ENCODE measurements around the gene CDHR5. TPM values are rescaled to one million over a fixed set of nuclear protein-coding genes. Genes with fewer than 3 reads are reported as not detected.

Gene CDHR5
- total and polyA plus RNA-seq, 2 experiments from 2014 or later, result 114 to 166 TPM

DNA sequence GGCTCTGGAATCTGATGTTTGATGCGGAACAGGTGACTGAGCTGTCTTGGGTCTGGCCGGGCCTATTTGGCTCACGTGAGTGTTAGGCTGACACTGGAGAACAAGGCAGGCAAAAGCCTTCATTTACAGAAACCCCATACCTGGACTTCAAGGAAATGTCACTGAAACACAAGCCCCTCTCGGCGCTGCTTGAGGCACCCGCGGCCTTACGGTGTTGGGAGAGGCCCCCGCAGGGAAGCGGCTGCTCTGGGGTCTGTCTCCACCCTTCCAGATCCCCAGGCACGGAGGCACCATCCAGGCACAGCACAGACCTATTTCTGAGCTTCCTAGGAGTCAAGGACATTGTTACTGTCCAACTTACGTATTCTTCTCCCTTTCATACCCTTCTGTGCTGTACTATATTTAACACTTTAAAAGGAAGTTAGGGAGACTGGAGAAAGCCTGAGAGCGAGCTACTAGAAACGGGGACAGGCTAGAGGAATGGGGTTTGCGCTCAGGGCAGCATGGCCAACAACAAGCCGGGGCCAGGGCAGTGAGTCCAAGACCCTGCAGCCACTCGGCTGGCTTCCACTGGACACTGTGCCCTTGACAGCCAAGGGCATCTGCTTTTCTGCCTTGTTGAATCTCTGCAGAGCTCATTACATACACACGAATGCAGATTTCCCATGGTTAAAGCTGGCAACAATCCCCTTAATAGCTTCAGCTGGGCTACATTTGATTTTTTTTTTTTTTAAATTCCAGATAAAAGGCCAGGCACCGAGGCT, 36.1 kb upstream of the CDHR5 start:
- Histone ChIP-seq H2AFZ (no peak overlapping the region), H3K27me3 (no peaks in the 10 kb centered on the region), H3K79me2 (peaks cover 8% of the 10 kb centered on the region), H3K9me3 (ENCODE audit: low read depth) (no peaks in the 10 kb centered on the region), H3K4me2 (no peak overlapping the region), H3K36me3 (replicated peaks; ENCODE audit: insufficient read depth, low read depth) (no peaks in the 10 kb centered on the region), H3K4me3 (no peak overlapping the region), H3K4me1 (ENCODE audit: insufficient read depth) (no peaks in the 10 kb centered on the region), H4K20me1 (ENCODE audit: insufficient read depth, poor library complexity, severe bottlenecking) (no peaks in the 10 kb centered on the region), H3K27ac (no peak overlapping the region), H3K9me2 (replicated peaks; ENCODE audit: insufficient read depth) (no peaks in the 10 kb centered on the region)
- WGBS (ENCODE audit: low lambda C conversion rate, missing lambda C conversion rate), result 91% methylated on average over 19 of the region's 19 CpGs
- no peak for DNase-seq (ENCODE audit: low spot score)
- no peak for TF ChIP-seq EZH2phosphoT487 (IDR thresholded peaks at IDR 0.05; ENCODE audit: low read depth, severe bottlenecking, unreplicated experiment)
- TF ChIP-seq, protein P1, sequence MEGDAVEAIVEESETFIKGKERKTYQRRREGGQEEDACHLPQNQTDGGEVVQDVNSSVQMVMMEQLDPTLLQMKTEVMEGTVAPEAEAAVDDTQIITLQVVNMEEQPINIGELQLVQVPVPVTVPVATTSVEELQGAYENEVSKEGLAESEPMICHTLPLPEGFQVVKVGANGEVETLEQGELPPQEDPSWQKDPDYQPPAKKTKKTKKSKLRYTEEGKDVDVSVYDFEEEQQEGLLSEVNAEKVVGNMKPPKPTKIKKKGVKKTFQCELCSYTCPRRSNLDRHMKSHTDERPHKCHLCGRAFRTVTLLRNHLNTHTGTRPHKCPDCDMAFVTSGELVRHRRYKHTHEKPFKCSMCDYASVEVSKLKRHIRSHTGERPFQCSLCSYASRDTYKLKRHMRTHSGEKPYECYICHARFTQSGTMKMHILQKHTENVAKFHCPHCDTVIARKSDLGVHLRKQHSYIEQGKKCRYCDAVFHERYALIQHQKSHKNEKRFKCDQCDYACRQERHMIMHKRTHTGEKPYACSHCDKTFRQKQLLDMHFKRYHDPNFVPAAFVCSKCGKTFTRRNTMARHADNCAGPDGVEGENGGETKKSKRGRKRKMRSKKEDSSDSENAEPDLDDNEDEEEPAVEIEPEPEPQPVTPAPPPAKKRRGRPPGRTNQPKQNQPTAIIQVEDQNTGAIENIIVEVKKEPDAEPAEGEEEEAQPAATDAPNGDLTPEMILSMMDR (IDR thresholded peaks at IDR 0.05; ENCODE audit: poor library complexity), result no peak
- no peak for TF ChIP-seq EZH2 (IDR thresholded peaks at IDR 0.05; ENCODE audit: borderline replicate concordance)

DNA sequence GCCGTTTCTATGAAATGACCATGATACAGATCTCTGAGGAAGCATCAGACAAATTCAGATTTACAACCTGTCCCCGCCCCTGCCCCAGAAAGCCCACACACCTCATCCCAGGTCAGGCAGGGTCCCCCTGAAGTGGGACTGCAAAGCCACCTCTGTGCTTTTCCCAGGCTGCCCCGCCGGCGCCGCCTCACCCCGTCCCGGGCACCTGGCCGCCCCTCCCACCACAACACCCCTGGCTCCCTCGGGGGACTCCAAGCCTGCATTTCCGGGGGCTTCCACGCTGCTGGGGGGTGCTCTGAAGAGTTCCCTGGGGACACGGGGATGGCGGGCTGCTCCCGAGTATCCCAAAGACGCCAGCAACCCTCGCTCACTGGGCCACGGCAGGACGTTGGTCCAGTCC, 35.5 kb upstream of the CDHR5 start:
- peaks cover 3% of the 10 kb centered on the region for H4K20me1 ChIP-seq (ENCODE audit: insufficient read depth, poor library complexity, severe bottlenecking)
- no peak overlapping the region for H2AFZ ChIP-seq
- peaks cover 5% of the 10 kb centered on the region for H3K4me1 ChIP-seq (ENCODE audit: insufficient read depth)
- peaks cover 8% of the 10 kb centered on the region for H3K79me2 ChIP-seq
- DNase-seq (ENCODE audit: low spot score), result no peak
- no peaks in the 10 kb centered on the region for H3K36me3 ChIP-seq (replicated peaks; ENCODE audit: insufficient read depth, low read depth)
- no peak overlapping the region for H3K4me3 ChIP-seq
- TF ChIP-seq EZH2phosphoT487 (IDR thresholded peaks at IDR 0.05; ENCODE audit: low read depth, severe bottlenecking, unreplicated experiment) (no peak), EZH2 (IDR thresholded peaks at IDR 0.05; ENCODE audit: borderline replicate concordance) (no peak)
- TF ChIP-seq, protein P1 (IDR thresholded peaks at IDR 0.05; ENCODE audit: poor library complexity), result no peak
- no peaks in the 10 kb centered on the region for H3K9me3 ChIP-seq (ENCODE audit: low read depth)
- no peak overlapping the region for H3K4me2 ChIP-seq
- H3K27ac ChIP-seq, result no peak overlapping the region
- WGBS (ENCODE audit: low lambda C conversion rate, missing lambda C conversion rate), result 90% methylated on average over 18 of the region's 19 CpGs
- no peaks in the 10 kb centered on the region for H3K27me3 ChIP-seq
- no peaks in the 10 kb centered on the region for H3K9me2 ChIP-seq (replicated peaks; ENCODE audit: insufficient read depth)

DNA sequence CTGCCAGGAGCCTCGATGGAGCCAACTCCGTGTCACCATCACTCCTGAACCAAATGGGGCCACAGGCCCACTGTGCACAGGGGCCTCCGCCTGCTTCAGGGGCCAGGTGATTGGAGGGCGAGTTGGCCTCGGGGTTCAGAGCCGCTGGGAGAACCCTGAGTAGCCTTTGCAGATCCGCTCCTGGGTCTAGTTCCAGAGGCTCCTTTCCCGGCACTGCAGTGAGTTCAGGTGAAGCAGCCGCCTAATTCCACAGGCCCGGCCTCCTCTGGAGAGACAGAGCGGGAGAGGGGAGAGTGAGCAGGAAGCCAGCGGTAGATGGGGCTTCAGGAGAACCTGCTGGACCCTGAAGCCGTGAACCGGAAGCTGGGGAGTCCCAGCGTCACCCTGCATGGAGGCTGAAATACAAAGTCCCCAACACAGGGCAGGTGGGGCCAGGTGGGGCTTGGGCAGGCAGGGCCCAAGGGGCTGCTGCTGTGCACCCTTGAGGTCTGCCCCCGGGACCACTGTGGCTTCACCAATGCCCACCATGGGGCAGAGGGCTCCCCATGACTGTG, 34.9 kb upstream of the CDHR5 start:
- peaks cover 8% of the 10 kb centered on the region for H3K79me2 ChIP-seq
- no peak for DNase-seq (ENCODE audit: low spot score)
- H3K9me2 ChIP-seq (replicated peaks; ENCODE audit: insufficient read depth), result no peaks in the 10 kb centered on the region
- WGBS (ENCODE audit: low lambda C conversion rate, missing lambda C conversion rate), result 93% methylated on average over 16 of the region's 16 CpGs
- H3K4me1 ChIP-seq (ENCODE audit: insufficient read depth), result peaks cover 9% of the 10 kb centered on the region
- H3K4me3 ChIP-seq, result no peak overlapping the region
- no peaks in the 10 kb centered on the region for H3K27me3 ChIP-seq
- H3K4me2 ChIP-seq, result no peak overlapping the region
- peaks cover 3% of the 10 kb centered on the region for H4K20me1 ChIP-seq (ENCODE audit: insufficient read depth, poor library complexity, severe bottlenecking)
- no peaks in the 10 kb centered on the region for H3K36me3 ChIP-seq (replicated peaks; ENCODE audit: insufficient read depth, low read depth)
- H3K9me3 ChIP-seq (ENCODE audit: low read depth), result no peaks in the 10 kb centered on the region
- no peak overlapping the region for H3K27ac ChIP-seq
- TF ChIP-seq EZH2phosphoT487 (IDR thresholded peaks at IDR 0.05; ENCODE audit: low read depth, severe bottlenecking, unreplicated experiment), result no peak
- no peak for TF ChIP-seq EZH2 (IDR thresholded peaks at IDR 0.05; ENCODE audit: borderline replicate concordance)
- TF ChIP-seq, protein P1 (IDR thresholded peaks at IDR 0.05; ENCODE audit: poor library complexity), result no peak
- H2AFZ ChIP-seq, result no peak overlapping the region
